HepG2 (cell line): ENCODE measurements around the gene SP140L.

ENCODE experiments used
- EZH2 ChIP-seq: conservative IDR thresholded peaks from 2 replicates; pipeline ENCODE4 v1.6.1; 2012; ENCODE audit warnings: mild to moderate bottlenecking, low read depth, low read length, moderate library complexity
- KLF9 ChIP-seq: IDR thresholded peaks from 2 replicates; pipeline ENCODE4 v1.6.1; 2016; ENCODE audit warnings: low read depth
- MAFK ChIP-seq, 2 experiments: IDR thresholded peaks in 1 of 2; conservative IDR thresholded peaks in 1 of 2; 2 replicates each; pipeline ENCODE4 v1.6.1; 2011; ENCODE audit warnings: improper control_type of control experiment in 2 of 2, low read length in 2 of 2
- TF ChIP-seq, protein P1 (sequence below): IDR thresholded peaks from 2 replicates; pipeline ENCODE4 v1.6.1; 2012; ENCODE audit warnings: low read depth, low read length, improper control_type of control experiment

DNA sequence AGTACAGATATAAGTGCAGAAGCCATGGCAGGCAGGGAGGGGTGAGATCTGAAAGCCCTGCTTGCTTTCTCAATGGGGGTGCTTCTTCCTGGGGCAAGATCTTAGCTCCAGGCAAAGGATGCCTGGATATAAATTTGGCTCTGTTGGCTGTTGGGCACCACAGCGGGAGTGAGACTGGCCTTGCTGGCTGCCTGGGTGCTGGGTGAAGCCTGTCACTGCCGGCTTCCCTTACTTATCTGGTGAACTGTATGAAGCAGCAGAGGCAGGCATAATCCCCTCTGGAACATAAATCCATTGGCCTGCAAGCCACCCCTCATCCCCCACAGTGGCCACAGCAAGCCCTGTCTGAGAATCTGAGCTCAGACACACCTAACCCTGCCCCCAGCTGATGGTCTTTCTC, 27.4 kb upstream of the SP140L start:
- TF ChIP-seq MAFK (conservative IDR thresholded peaks at IDR 0.05 in 1 of 2, IDR thresholded peaks at IDR 0.05 in 1 of 2; ENCODE audit: low read length in 2 of 2) (no peak), KLF9 (CRISPR knock-in tag) (no peak), EZH2 (no peak)
- TF ChIP-seq, protein P1, sequence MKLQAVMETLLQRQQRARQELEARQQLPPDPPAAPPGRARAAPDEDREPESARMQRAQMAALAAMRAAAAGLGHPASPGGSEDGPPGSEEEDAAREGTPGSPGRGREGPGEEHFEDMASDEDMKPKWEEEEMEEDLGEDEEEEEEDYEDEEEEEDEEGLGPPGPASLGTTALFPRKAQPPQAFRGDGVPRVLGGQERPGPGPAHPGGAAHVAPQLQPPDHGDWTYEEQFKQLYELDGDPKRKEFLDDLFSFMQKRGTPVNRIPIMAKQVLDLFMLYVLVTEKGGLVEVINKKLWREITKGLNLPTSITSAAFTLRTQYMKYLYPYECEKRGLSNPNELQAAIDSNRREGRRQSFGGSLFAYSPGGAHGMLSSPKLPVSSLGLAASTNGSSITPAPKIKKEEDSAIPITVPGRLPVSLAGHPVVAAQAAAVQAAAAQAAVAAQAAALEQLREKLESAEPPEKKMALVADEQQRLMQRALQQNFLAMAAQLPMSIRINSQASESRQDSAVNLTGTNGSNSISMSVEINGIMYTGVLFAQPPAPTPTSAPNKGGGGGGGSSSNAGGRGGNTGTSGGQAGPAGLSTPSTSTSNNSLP: no peak
